Effector memory CD4-positive, alpha-beta T cell (primary cell): ENCODE data around the gene CACHD1.

ENCODE experiments used
- DNase-seq, 3 donors: peaks; one replicate each; pipeline ENCODE4 v3.0.0-alpha.2; 2020
- H3K27ac ChIP-seq: 2 replicates; pipeline ENCODE4 v1.7.0; 2013; ENCODE audit warnings: mild to moderate bottlenecking, low read length, moderate library complexity; ENCODE audit not compliant: insufficient read depth, poor library complexity, severe bottlenecking
- H3K27me3 ChIP-seq: replicated peaks from 2 replicates; pipeline ENCODE4 v1.7.0; 2013; ENCODE audit warnings: mild to moderate bottlenecking, low read length; ENCODE audit not compliant: insufficient read depth, control insufficient read depth, poor library complexity, severe bottlenecking
- H3K36me3 ChIP-seq: 2 replicates; pipeline ENCODE4 v1.7.0; 2013; ENCODE audit warnings: mild to moderate bottlenecking, low read length, moderate library complexity; ENCODE audit not compliant: control insufficient read depth, insufficient read depth
- H3K4me1 ChIP-seq: 2 replicates; pipeline ENCODE4 v1.7.0; 2013; ENCODE audit warnings: low read length, mild to moderate bottlenecking; ENCODE audit not compliant: control insufficient read depth, insufficient read depth, poor library complexity, severe bottlenecking
- H3K4me3 ChIP-seq: 2 replicates; pipeline ENCODE4 v1.7.0; 2013; ENCODE audit warnings: low read length, low read depth, mild to moderate bottlenecking; ENCODE audit not compliant: insufficient read depth, poor library complexity, severe bottlenecking
- H3K9me3 ChIP-seq: 2 replicates; pipeline ENCODE4 v1.7.0; 2013; ENCODE audit warnings: mild to moderate bottlenecking, low read length, moderate library complexity; ENCODE audit not compliant: control insufficient read depth

Gene CACHD1

DNA sequence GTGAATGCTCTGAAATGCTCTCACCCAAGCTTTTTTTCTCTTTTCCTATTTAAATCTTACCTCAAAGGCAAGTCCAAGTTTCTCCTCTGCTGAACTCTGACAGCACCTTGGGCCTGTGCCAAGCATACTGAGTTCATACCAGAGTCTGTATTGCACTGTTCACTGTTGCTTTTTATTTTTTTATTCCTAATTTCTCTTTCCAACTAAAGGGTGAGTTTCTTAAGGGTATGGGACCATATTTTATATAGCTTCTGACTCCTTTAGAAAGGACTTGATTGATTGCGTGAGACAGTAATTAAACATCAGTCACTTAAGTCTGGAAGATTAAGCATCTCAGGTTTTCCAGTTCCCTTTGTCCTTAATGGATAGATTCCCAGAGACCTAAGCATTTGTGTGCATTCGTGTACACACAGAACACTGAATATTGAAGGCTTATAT lies 69.9 kb downstream of the CACHD1 start:
- H3K27me3 ChIP-seq = no peaks in the 10 kb centered on the region
- no peak for DNase-seq
- H3K9me3 ChIP-seq = no peaks in the 10 kb centered on the region
- H3K27ac ChIP-seq = no peak overlapping the region
- no peak overlapping the region for H3K4me3 ChIP-seq
- no peaks in the 10 kb centered on the region for H3K36me3 ChIP-seq
- peaks cover 9% of the 10 kb centered on the region for H3K4me1 ChIP-seq

DNA sequence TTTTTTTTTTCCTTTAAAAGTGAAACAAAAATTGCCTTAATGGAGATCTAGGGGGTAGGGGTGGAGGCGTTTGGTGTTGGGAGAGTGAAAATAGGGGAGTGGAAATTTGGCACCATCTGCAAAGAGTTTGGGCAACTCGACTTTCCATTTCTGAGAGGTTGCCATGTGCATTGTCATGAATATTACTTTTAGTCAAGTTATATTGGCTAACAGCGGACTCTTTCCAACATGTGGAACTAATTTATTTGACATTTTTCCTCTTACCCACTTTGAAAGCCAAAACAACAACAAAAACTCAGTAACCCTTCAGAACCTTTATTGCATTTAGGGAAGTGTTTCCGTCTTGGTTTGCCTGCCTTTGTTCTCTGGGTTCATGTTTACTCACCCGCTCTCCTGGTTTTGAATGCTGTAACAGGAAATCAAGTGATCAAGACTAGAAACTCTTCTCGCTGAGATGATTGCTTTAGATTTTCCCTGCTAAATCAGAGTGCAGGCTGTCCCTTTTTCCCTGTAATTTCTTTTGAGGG lies 70.4 kb downstream of the CACHD1 start:
- H3K36me3 ChIP-seq = no peaks in the 10 kb centered on the region
- H3K4me3 ChIP-seq = no peak overlapping the region
- H3K9me3 ChIP-seq = no peaks in the 10 kb centered on the region
- H3K27ac ChIP-seq = no peak overlapping the region
- no peaks in the 10 kb centered on the region for H3K27me3 ChIP-seq
- no peak for DNase-seq
- H3K4me1 ChIP-seq = peaks cover 9% of the 10 kb centered on the region

DNA sequence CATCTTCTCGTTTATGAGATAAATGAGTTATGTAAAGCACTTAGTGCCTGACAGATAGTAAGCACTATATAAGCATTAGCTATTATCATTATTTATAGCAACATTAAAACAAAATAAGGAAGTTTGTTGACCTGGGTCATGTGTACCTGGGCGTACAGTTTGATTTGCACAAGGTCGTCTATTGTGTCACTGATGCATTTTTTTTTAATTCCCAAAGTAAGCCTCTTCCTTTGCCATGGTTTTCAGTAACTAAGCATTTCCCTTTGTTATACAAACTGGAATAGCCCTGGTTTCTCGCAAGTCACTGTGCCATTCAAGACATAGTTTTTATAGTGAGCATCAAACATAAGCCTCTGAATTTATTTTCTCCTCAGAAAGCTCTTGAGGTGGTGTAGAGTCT lies 72.2 kb downstream of the CACHD1 start:
- H3K4me1 ChIP-seq = peaks cover 9% of the 10 kb centered on the region
- no peak overlapping the region for H3K4me3 ChIP-seq
- H3K36me3 ChIP-seq = no peaks in the 10 kb centered on the region
- no peak overlapping the region for H3K27ac ChIP-seq
- no peaks in the 10 kb centered on the region for H3K9me3 ChIP-seq
- DNase-seq = no peak
- no peaks in the 10 kb centered on the region for H3K27me3 ChIP-seq

DNA sequence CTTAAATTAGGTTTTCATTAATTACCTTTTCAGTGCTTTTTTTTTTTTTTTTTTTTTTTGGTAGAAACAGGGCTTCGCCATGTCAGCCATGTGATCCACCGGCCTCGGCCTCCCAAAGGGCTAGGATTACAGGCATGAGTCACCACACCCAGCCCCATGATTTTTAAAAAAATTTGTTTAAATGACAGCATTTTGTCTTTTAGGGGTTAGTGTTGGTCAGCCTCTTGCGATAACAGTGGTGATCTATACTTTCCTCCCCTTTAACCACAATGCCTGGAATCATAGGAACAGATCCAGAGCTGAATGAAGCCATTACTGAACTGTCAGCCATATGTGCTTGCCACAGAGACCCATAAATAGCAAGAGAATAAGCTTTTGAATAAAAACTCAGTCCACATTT lies 73.9 kb downstream of the CACHD1 start:
- Histone ChIP-seq H3K4me1 (peaks cover 9% of the 10 kb centered on the region), H3K4me3 (no peak overlapping the region), H3K27me3 (no peaks in the 10 kb centered on the region), H3K9me3 (no peaks in the 10 kb centered on the region), H3K36me3 (no peaks in the 10 kb centered on the region), H3K27ac (no peak overlapping the region)
- no peak for DNase-seq

DNA sequence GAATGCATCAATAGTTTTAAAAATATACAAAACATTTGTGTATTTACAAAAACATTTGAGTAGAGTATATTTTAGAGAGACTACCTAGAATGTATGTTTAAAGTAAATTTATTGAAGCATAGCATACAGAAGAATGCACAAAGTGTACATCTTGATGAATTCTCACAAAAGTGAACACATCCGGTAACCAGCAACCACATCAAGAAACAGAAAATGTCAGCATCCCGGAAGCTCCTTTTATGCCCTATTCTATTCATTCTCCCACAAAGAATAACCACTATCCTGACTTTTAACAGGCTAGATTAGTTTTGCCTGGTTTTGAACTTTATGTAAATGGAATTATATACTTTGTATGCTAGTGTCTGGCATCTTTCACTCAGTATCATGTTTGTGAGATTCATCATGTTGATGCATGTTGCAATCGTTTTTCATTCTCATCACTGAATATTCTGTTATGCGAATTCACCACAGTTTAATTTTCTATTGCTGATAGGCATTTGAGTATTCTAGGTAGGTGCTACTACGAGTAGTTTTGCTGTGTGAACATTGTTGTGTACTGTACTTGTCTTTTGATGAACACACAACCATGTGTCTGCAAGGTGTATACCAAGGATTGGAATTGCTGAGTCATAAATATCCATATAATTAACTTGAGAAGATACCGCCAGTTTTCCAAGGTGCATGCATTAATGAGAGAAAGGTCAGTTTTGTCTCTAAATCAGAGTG lies 75.4 kb downstream of the CACHD1 start:
- no peak overlapping the region for H3K27ac ChIP-seq
- no peaks in the 10 kb centered on the region for H3K9me3 ChIP-seq
- H3K4me3 ChIP-seq = no peak overlapping the region
- no peak for DNase-seq
- H3K27me3 ChIP-seq = no peaks in the 10 kb centered on the region
- no peaks in the 10 kb centered on the region for H3K36me3 ChIP-seq
- peaks cover 9% of the 10 kb centered on the region for H3K4me1 ChIP-seq

DNA sequence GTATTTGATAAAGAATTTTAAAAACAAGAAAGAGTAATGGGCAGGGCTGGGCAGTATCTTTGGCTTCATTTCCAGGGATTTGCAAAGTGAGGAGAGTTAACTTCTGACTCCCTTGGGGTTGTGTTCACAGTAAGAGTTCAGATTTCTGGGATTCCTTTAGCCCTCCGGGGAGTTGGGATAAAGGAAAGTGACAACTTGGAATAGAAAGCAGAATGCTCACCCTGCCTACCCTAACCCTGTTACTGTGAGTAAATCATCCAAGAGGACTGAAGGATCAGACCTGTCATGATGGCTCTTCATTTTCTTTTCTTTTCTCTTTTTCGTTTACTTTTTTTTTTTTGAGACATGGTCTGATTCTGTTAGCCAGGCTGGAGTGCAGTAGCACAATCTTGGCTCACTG lies 76.1 kb downstream of the CACHD1 start:
- Histone ChIP-seq H3K27ac (no peak overlapping the region), H3K4me1 (peaks cover 4% of the 10 kb centered on the region)
- DNase-seq = no peak

DNA sequence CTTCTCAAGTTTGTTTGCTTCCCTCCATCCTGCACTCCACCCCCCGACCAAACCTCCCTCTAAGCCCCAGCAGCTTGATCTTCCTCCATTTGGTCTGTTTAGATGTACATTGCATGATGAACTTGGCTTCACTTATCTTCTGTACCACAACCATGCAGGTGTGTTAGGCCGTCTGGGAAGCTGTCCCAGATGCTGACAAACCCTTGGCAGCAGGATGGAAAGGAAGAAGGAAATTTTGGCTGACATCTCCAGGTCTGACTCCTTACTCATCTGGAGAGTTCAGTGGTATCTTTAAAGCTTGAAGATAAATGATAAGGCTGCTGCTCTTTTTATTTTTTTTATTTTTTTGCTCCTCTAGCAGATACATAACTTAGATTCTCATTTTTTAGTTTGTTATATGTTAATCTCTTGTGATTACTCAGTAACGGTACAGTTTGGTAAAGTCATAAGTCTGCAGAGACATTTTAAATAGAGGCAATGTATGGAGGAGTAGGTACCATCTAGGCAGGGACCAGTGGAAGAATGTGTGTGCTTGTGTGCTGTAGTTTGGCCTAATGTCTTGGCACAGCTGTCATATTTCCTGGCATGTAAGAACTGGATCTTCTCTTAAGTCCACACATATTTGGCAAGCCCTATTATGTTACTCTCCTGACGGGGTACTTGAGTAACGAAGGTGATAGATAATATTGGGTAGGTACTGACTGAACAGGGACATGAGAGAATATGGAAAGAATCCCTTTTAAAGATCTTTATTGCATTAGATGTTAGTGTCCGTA lies 79.7 kb downstream of the CACHD1 start:
- Histone ChIP-seq H3K27ac (no peak overlapping the region), H3K4me3 (no peak overlapping the region), H3K4me1 (no peaks in the 10 kb centered on the region), H3K9me3 (no peaks in the 10 kb centered on the region), H3K27me3 (no peaks in the 10 kb centered on the region), H3K36me3 (no peaks in the 10 kb centered on the region)
- no peak for DNase-seq

More for the DNA sequence above, 76.1 kb downstream of the CACHD1 start:
- H3K9me3 ChIP-seq = no peaks in the 10 kb centered on the region
- no peaks in the 10 kb centered on the region for H3K36me3 ChIP-seq
- H3K27me3 ChIP-seq = no peaks in the 10 kb centered on the region
- H3K4me3 ChIP-seq = no peak overlapping the region

DNA sequence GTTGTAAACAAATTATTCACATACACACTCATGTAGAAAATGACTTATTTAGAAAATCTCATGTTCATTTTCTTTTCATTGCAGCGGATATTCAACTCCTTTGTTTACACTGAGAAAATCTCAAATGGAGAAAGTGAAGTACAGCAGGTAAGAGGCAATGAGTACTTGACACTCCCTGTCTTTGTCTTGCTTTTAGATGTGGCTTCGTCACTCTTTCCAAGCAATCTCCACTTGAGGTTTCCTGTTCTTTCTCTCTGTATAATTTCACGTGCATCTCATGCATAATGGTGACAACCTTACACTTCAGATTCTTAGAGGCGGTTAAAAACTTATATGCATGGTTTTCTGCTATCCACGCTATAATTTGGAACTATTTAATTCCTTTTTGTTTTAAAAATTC lies 80.6 kb downstream of the CACHD1 start:
- Histone ChIP-seq H3K27me3 (no peaks in the 10 kb centered on the region), H3K4me1 (no peaks in the 10 kb centered on the region), H3K4me3 (no peak overlapping the region), H3K9me3 (no peaks in the 10 kb centered on the region), H3K36me3 (no peaks in the 10 kb centered on the region), H3K27ac (no peak overlapping the region)
- no peak for DNase-seq

DNA sequence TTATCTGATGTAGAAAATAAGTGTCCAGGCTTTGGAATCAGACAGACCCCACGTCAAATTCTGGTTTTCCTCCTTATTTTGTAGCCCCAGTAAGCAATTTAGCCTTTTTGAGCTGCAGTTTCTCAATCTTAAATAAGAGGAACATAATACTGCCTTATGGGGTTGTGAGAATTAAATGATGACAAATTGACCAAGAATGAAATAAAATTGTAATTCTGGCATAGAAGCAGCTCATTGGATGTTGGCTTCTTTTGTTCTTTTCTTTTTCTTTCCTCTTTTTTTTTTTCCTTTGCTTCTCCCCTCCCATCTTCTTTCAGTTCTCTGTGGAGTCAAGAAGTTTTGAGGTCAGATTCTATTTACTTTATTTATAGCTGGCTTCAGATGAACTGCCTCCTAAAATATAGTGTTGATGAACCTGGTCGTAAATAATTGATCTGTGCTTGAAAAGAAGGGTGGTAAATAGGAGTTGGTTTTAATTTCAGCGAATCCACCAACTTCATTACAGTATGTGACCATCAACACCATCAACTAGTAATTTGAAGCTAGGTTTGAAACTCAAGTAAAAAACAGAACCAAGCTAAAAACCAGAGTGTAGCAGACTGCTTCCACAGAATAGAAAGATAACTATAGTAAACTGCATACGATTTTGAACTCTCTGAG lies 81.1 kb downstream of the CACHD1 start:
- H3K36me3 ChIP-seq = no peaks in the 10 kb centered on the region
- H3K9me3 ChIP-seq = no peaks in the 10 kb centered on the region
- H3K27ac ChIP-seq = no peak overlapping the region
- DNase-seq = no peak
- no peaks in the 10 kb centered on the region for H3K4me1 ChIP-seq
- no peak overlapping the region for H3K4me3 ChIP-seq
- H3K27me3 ChIP-seq = no peaks in the 10 kb centered on the region

DNA sequence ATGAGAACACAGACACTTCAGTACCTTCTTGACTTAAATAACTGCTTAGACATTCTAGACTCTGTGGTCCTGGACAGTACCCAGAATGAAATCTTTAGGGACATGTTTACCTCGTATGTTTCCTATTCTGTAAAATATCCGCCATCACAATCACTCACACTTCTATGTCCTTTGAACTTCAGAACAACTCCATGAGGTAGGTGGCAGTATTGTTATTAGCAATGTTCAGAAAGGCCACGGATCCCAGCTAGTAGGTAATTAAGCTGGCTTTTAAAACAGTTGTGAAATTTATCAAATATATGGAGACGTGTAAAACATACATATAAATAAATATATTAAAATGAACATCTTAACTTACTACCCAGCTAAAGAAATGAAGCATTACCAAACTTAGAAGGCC lies 83.4 kb downstream of the CACHD1 start:
- H3K9me3 ChIP-seq = no peaks in the 10 kb centered on the region
- H3K36me3 ChIP-seq = no peaks in the 10 kb centered on the region
- H3K27me3 ChIP-seq = no peaks in the 10 kb centered on the region
- H3K27ac ChIP-seq = no peak overlapping the region
- H3K4me3 ChIP-seq = no peak overlapping the region
- DNase-seq = no peak
- H3K4me1 ChIP-seq = no peaks in the 10 kb centered on the region
